Measurements from ENCODE around the gene USP43. TPM values are rescaled to one million over a fixed set of nuclear protein-coding genes. Genes with fewer than 3 reads are reported as not detected.
"Not testable (repeated sequence)": the region's sequence is repeated elsewhere in the genome, so short reads cannot be mapped to it uniquely, and the experiment has no call there.

USP43 gene
- total RNA-seq, 1 donor from 2014 or later, result not detected

DNA sequence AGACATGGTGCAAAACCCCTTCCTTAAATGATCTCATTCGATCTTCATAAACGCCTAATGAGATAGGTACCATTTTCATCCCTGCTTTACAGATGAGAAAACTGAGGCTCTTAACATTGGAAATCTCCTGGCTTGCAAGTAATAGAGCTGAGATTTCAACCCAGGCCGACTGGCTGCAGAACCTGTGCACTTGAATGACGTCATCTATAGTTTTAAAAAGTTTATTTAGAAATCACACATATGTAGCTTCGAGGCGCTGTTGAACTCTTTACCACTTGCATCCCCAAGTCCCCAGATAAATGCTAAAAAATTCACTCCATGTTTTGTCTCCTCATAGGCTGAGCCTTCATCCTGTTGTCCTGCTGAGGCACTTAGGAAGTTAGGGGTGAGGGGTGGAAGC lies 38.9 kb upstream of the USP43 start:
- H3K4me3 ChIP-seq, result no peak overlapping the region
- H3K36me3 ChIP-seq, result no peaks in the 10 kb centered on the region
- H4K20me1 ChIP-seq (ENCODE audit: low read depth), result no peaks in the 10 kb centered on the region
- Mint-ChIP-seq H3K36me3 (no peaks in the 10 kb centered on the region), H3K27me3 (ENCODE audit: insufficient read depth, low read depth) (peaks cover 3% of the 10 kb centered on the region), H3K9me3 (no peaks in the 10 kb centered on the region), H3K27ac (no peak overlapping the region), H3K4me1 (no peaks in the 10 kb centered on the region), H3K4me3 (no peak overlapping the region)
- no peak for DNase-seq (ENCODE audit: low spot score)
- H3F3A ChIP-seq (ENCODE audit: low read depth), result no peaks in the 10 kb centered on the region
- no peaks in the 10 kb centered on the region for H3K27me3 ChIP-seq
- no peak overlapping the region for H3K9ac ChIP-seq
- H3K79me2 ChIP-seq (ENCODE audit: low read depth), result no peaks in the 10 kb centered on the region
- H3K4me2 ChIP-seq, result no peak overlapping the region
- H3K9me3 ChIP-seq (ENCODE audit: low read depth), result no peaks in the 10 kb centered on the region
- H3K27ac ChIP-seq, result no peak overlapping the region
- no peak overlapping the region for H2AFZ ChIP-seq (replicated peaks)
- no peaks in the 10 kb centered on the region for H3K4me1 ChIP-seq
- TF ChIP-seq, protein P1, sequence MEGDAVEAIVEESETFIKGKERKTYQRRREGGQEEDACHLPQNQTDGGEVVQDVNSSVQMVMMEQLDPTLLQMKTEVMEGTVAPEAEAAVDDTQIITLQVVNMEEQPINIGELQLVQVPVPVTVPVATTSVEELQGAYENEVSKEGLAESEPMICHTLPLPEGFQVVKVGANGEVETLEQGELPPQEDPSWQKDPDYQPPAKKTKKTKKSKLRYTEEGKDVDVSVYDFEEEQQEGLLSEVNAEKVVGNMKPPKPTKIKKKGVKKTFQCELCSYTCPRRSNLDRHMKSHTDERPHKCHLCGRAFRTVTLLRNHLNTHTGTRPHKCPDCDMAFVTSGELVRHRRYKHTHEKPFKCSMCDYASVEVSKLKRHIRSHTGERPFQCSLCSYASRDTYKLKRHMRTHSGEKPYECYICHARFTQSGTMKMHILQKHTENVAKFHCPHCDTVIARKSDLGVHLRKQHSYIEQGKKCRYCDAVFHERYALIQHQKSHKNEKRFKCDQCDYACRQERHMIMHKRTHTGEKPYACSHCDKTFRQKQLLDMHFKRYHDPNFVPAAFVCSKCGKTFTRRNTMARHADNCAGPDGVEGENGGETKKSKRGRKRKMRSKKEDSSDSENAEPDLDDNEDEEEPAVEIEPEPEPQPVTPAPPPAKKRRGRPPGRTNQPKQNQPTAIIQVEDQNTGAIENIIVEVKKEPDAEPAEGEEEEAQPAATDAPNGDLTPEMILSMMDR (IDR thresholded peaks at IDR 0.05), result no peak
- no peak for TF ChIP-seq EZH2phosphoT487 (IDR thresholded peaks at IDR 0.05)

DNA sequence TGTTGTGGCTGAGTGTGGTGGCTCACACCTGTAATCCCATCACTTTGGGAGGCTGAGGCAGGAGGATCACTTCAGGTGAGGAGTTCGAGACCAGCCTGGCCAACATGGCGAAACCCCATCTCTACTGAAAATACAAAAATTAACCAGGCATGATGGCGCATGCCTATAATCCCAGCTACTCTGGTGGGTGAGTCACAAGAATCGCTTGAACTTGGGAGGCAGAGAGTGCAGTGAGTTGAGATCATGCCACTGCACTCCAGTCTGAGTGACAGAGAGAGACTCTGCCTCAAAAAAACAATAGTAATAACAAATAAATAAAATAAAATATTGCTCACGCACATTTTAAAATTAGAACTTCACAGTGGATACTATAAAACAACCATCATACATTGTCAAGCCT lies 38.3 kb upstream of the USP43 start:
- not testable (repeated sequence) for H2AFZ ChIP-seq (replicated peaks); H3K27ac Mint-ChIP-seq; H3K27ac ChIP-seq; H4K20me1 ChIP-seq (ENCODE audit: low read depth); H3K36me3 ChIP-seq; H3K4me1 Mint-ChIP-seq; H3K4me3 Mint-ChIP-seq; DNase-seq (ENCODE audit: low spot score); H3K4me1 ChIP-seq; H3K9me3 Mint-ChIP-seq; H3K9ac ChIP-seq; H3F3A ChIP-seq (ENCODE audit: low read depth); H3K27me3 ChIP-seq; H3K4me2 ChIP-seq; H3K27me3 Mint-ChIP-seq (ENCODE audit: insufficient read depth, low read depth); H3K79me2 ChIP-seq (ENCODE audit: low read depth); H3K36me3 Mint-ChIP-seq; H3K9me3 ChIP-seq (ENCODE audit: low read depth); H3K4me3 ChIP-seq

DNA sequence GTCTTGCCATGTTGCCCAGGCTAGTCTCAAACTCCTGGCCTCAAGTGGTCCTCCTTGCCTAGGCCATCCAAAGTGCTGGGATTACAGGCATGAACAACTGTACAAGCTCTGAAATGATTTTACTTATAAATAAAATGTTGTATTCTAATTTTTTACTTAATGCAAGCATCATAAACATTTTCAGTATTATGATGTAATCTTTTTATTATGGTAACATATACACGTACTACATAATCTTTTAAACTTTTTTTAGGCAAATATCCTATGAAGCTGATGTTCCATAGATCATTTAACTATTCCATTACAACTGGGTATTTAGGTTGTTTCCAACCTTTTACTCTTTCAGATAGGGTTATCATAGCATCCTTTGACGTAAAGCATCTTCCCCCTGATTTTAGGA lies 33.8 kb upstream of the USP43 start:
- Mint-ChIP-seq H3K27me3 (ENCODE audit: insufficient read depth, low read depth) (peaks cover 4% of the 10 kb centered on the region), H3K36me3 (no peaks in the 10 kb centered on the region), H3K9me3 (no peaks in the 10 kb centered on the region), H3K27ac (no peak overlapping the region), H3K4me3 (no peak overlapping the region), H3K4me1 (peaks cover 4% of the 10 kb centered on the region)
- no peaks in the 10 kb centered on the region for H4K20me1 ChIP-seq (ENCODE audit: low read depth)
- no peak overlapping the region for H3K4me2 ChIP-seq
- no peaks in the 10 kb centered on the region for H3K9me3 ChIP-seq (ENCODE audit: low read depth)
- no peaks in the 10 kb centered on the region for H3K36me3 ChIP-seq
- no peak overlapping the region for H3K27ac ChIP-seq
- no peak overlapping the region for H3K9ac ChIP-seq
- TF ChIP-seq, protein P1 (IDR thresholded peaks at IDR 0.05), result no peak
- TF ChIP-seq EZH2 (IDR thresholded peaks at IDR 0.05) (no peak), EZH2phosphoT487 (IDR thresholded peaks at IDR 0.05) (no peak)
- no peak overlapping the region for H2AFZ ChIP-seq (replicated peaks)
- no peaks in the 10 kb centered on the region for H3F3A ChIP-seq (ENCODE audit: low read depth)
- H3K79me2 ChIP-seq (ENCODE audit: low read depth), result no peaks in the 10 kb centered on the region
- H3K4me1 ChIP-seq, result no peaks in the 10 kb centered on the region
- no peak for DNase-seq (ENCODE audit: low spot score)
- no peaks in the 10 kb centered on the region for H3K27me3 ChIP-seq
- no peak overlapping the region for H3K4me3 ChIP-seq

DNA sequence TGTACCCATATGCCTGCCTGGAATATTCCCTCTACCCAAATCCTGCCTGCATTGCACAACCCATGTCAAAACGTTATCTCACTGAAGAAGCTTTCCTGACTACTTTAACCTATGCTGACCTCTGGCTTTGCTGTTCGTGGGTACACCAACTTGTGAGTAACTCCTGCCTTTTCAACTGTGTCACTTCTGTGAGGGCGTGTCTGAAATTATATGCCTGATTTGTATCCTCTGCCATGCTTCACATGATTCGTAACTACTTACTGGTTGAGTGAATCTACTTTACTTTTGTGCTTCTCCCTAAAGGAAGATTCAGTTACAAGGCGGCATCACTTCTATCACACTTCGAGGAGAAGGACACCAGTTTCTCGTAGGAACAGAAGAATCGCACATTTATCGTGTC lies 33.3 kb upstream of the USP43 start:
- Histone ChIP-seq H3K9ac (no peak overlapping the region), H3K79me2 (ENCODE audit: low read depth) (no peaks in the 10 kb centered on the region), H3K27me3 (no peaks in the 10 kb centered on the region), H2AFZ (replicated peaks) (no peak overlapping the region), H3K4me1 (no peaks in the 10 kb centered on the region), H3K27ac (no peak overlapping the region), H3K36me3 (no peaks in the 10 kb centered on the region), H3F3A (ENCODE audit: low read depth) (no peaks in the 10 kb centered on the region), H3K4me2 (no peak overlapping the region), H3K4me3 (no peak overlapping the region), H4K20me1 (ENCODE audit: low read depth) (no peaks in the 10 kb centered on the region), H3K9me3 (ENCODE audit: low read depth) (no peaks in the 10 kb centered on the region)
- Mint-ChIP-seq H3K27ac (no peak overlapping the region), H3K27me3 (ENCODE audit: insufficient read depth, low read depth) (peaks cover 4% of the 10 kb centered on the region), H3K4me1 (peaks cover 4% of the 10 kb centered on the region), H3K9me3 (no peaks in the 10 kb centered on the region), H3K36me3 (no peaks in the 10 kb centered on the region), H3K4me3 (no peak overlapping the region)
- TF ChIP-seq EZH2phosphoT487 (IDR thresholded peaks at IDR 0.05) (no peak), EZH2 (IDR thresholded peaks at IDR 0.05) (no peak)
- TF ChIP-seq, protein P1 (IDR thresholded peaks at IDR 0.05), result no peak
- no peak for DNase-seq (ENCODE audit: low spot score)

Data from neural progenitor cell (in vitro differentiated cells).